Stimulated activated CD8-positive, alpha-beta memory T cell treated with anti-CD3 and anti-CD28 coated beads, Interleukin-4, amount 100 ng/mL, for 1 hour (primary cell): ENCODE results near the gene CDPF1.
"Not testable (repeated sequence)": the region's sequence is repeated elsewhere in the genome, so short reads cannot be mapped to it uniquely, and the experiment has no call there.

Source experiments
- DNase-seq, 2 donors: peaks; one replicate each; pipeline ENCODE4 v3.0.0-alpha.2; 2020; ENCODE audit warnings: low read depth in 2 of 2, low spot score in 1 of 2

The CDPF1 gene

DNA sequence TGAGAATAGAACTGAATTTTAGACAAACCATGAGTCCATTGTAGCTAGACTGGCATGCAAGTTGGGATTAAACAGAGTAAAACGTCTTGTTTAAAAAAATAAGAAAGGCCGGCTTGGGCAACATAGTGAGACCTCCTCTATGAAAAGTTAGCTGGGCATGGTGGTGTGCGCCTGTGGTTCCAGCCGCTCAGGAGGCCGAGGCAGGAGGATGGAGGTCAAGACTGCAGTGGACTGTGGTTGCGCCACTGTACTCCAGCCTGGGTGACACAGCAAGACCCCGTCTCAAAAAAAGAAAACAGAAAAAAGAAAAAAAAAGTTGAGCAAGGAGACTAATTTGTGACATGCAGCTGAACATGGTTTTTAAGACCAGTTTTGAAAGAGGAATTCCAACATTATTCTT is 23.5 kb downstream of the CDPF1 start:
- no peak for DNase-seq

DNA sequence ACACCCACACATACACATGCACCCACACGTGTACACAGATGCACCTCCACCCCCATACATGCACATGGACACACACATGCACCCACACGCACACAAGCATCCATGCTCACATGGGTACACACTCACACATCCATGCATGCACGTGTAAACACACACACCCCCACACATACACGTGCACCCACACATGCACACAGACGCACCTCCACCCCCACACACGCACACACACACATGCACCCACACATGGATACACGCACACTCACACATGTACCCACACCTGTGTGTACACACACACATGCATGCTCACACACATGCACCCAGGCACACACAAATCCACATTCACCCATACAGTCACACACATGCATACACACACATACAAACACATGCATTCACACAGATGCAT is 24.5 kb downstream of the CDPF1 start:
- no peak for DNase-seq

DNA sequence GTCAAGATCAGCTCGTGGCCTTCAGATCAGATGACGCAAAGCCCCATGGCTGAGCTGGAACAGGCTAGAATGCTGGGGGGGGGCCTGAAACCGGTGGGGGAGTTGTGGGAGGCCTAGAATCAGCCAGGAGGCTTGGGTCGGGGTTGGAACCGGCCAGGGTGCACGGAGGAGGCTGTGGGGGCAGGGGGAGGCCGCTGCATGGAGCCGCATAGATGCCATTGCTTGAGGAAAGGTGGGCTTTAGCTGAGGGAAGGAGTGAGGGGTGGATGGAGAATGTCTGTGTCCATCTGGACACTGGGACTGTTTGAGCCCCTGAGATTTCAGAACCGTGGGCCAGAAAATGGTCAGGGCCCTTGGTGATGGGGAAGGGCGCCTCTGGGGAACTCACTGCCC is 25.2 kb downstream of the CDPF1 start:
- DNase-seq = no peak

DNA sequence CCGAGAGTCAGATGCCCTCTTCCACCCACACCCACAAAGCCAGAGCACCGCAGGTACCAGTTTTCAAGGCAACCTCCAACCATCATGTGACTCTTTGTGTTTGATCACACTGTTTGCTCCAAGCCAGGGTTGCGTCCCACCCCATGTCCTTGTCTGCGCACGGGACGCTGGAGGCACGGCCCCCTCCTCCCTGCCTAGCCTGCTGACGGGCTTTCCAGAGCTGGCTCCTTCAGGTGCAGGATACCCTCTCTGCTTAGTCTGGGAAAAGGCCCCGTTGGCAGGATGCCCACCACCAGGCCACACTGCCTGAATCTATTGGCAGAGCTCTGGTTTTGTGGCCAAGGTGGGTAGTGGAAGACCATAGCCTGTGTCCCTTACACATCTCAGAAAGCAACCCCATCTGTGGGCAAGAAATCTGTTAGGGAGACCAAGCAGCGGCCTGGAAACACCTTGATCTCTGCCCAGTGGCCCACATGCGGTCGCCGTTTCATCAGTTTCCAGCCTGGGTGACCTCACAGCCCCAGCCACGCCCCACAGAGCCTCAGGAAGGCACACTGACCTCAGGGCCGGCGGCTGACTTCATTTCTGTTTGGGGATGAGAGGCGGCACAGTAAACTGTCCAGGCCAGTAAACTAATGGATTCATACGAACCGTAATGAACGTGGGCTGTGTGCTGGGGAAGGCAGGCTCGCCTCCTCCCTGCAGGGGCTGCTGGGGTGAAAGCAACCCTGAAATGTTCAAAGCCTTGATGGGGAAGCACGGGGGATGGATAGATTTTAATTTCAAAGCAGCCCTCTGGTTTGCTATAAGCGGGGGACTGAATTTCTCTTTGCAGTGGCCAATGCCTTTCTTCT is 25.8 kb downstream of the CDPF1 start:
- DNase-seq = no peak

DNA sequence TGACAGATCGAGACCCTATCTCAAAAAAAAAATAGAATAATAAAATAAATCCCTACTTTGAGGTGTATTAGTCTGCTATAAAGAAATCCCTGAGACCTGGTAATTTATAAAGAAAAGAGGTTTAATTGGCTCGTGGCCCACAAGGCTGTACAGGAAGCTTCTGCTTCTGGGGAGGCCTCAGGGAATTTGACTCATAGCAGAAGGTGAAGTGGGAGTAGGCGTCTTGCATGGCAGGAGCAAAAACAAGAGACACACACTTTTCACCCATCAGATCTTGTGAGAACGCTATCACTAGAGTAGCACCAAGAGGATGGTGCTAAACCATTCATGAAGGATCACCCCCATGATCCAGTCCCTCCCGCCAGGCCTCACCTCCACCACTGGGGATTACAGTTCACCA is 29.2 kb downstream of the CDPF1 start:
- no peak for DNase-seq

DNA sequence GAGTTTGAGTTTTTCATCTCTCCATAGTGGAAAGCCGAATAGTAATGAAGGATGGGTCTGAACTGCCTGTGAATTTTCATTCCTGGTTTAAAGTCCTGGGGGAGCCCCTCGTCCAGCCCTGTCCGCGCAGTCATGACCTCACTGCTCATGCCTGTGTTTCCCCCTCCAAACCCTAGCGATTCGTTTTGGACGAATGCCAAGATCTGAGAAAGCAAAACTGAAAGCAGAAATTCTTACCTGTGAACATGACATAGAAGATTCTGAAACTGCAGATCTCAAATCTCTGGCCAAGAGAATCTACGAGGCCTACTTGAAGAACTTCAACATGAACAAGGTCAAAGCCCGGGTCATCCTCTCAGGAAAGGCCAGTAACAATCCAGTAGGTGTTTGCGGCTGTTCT is 30.5 kb downstream of the CDPF1 start:
- no peak for DNase-seq

DNA sequence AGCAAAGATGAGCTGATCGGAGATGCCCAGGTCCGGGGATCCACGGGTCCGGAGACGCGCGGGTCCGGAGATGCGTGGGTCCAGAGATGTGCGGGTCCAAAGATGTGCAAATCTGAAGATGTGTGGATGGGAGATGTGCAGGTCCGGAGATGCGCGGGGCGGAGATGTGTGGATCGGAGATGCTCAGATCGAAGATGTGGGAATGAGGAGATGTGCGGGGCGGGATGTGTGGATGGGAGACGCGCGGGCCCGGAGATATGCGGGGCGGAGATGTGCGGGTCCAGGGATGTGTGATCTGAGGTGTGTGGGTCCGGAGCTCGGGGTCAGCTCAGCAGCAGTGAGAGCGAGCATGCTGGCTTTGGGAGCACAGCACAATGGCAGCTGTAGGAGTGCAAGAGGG is 35.5 kb downstream of the CDPF1 start:
- DNase-seq = no peak

DNA sequence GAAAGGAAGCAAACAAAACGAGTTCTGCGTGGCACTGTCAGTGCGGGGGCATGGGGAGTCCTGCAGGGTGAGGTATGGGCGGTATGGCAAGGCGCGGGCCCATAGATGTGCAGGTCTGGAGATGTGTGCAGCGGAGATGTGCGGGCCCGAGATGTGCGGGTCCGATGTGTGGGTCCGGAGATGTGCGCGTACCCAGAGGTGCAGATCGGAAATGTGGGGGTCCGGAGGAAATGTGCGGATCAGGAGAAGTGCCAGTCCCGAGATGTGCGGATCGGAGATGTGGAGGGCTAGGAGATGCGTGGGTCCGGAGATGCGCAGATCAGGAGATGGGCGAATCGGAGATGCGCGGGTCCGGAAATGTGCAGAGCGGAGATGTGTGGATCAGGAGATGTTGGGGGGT is 35.9 kb downstream of the CDPF1 start:
- DNase-seq = no peak

DNA sequence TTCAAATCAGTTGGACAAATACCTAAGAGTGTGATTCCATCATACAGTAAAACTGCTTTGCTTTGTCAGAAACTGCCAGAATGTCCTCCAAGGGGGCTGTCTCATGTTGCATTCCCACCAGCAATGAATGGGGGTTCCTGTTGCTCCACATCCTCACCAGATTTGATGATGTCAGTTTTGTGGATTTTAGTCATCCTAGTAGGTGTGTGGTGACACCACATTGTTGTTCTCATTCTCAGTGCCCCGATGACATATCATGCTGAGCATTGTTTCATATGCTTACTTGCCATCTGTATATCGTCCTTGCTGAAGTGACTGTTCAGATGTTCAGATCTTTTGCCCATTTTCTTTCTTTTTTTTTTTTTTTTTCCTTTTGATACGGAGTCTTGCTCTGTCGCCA is 37.0 kb downstream of the CDPF1 start:
- no peak for DNase-seq

DNA sequence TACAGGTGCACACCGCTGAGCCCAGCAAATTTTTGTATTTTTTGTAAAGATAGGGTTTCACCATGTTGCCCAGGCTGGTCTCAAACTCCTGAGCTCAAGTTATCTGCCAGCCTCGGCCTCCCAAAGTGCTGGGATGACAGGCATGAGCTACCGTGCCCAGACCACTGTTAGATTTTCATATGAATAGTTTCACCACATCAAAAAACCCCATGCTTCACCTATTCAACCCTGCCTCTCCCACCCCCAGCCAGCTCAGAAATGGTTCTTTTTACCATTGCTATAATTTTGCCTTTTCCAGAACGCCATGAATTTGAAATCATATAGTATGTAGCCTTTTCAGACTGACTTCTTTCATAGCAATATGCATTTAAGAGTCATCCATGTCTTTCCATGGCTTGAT is 37.9 kb downstream of the CDPF1 start:
- no peak for DNase-seq

DNA sequence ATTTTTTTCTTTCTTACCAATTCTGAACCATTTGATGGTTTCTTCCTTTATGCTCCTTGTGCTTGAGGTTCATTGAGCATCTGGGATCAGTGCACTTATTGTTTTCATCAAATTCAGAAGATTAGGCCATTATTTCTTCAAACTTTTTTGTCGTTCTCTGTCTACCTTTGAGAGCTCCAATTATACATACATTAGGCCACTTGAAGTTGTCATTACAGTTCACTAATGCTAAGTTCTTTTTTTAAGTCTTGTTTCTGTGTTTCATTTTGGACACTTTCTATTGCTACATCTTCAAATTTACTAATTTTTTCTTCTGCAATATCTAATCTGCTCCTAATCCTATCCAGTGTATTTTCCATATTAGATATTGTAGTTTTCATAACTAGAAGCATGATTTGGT is 40.8 kb downstream of the CDPF1 start:
- no peak for DNase-seq

DNA sequence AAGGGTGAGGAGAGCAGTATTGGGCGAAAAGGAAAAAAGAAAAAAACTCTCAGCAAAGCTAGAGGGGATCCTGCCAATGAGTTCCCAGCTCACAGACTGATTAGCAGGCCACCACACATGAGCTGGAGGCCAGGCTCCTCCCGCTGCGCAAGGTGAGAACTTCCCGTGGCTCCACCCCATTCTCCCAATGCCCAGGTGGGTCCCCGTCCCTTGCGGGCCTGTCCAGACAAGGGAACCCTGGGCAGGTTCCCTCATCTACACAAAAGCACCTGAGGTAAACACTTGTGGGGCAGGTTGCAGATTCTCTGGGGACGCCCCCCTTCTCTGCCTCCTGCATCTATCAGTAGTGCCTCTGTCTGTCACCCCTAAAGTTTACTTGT is 46.5 kb downstream of the CDPF1 start:
- no peak for DNase-seq

DNA sequence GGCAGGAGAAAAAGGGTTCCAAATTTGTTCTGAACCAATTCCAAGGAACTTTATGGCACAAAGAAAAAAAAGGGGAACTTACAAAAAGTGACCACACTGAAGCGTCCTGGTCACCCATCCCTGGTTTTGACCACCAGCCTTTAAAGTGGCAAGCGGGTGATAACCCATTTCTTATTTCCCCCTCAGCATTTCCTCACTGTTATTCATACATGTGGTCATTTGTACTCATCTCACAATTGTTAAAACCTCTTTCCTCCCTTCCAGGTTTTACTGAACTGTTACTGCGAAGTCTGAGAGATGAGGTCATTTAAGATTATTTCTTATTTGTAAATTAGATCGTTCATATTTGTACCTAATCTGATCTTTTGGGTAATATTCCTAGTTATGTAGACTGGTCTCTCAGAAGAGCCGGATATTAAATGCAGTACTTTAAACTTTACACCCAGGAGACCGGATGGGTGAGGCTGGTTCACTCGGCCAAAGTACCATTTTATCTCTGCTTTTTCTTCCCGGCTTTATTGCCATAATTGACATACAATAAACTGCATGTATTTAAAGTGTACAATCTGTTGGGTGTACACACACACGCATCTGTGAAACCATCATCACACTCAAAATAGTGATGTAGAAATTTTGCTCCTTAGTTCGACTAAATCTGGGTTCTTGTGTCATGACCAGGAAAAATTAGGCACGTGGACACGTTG is 47.0 kb downstream of the CDPF1 start:
- DNase-seq = no peak

DNA sequence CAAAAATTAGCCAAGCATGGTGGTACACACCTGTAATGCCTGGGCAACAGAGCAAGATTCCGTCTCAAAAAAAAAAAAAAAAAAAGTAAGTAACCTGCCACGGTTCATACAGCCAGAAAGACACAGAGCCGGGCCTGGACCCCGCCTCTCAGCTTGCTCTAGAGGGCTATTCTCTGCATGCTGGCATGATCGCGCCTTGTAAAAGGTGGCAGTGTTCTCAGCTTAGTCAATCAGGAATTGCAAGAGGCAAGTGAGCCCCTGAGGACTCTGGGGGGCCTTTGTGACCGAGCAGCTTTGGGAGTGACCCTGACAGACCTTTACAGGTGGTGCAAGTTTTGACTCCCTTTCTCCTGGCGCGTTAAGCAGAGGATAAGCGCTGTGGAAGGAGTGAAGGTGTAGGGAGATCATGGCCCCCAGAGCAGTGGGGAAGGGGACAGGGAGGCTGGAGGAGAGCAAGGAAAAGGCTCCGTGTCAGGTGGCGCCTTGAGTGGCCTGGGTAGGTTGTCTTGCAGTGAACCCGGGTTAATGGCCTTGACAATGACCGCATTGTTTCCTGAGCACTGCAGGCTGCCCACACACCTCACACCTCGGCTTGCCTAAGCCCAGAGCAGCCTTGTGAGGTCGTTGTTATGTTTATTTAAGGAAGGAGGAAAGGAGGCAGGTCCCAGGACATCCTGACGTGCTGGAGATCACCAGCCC is 48.9 kb downstream of the CDPF1 start:
- no peak for DNase-seq

DNA sequence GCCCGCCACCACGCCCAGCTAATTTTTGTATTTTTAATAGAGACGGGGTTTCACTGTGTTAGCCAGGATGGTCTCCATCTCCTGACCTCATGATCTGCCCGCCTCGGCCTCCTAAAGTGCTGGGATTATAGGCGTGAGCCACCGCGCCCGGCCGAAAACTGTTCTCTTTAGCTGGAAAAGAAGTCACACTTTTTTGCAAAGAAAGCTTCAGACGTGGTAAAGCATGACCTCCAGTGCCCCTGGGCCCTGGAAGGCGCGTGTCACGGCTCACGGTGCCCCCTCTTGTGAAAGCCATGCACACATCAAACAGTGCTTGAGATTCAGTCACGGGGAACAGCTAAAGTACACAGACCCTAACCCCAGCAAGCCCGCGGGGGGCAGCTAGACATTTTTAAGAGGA is 51.3 kb downstream of the CDPF1 start:
- DNase-seq = not testable (repeated sequence)

DNA sequence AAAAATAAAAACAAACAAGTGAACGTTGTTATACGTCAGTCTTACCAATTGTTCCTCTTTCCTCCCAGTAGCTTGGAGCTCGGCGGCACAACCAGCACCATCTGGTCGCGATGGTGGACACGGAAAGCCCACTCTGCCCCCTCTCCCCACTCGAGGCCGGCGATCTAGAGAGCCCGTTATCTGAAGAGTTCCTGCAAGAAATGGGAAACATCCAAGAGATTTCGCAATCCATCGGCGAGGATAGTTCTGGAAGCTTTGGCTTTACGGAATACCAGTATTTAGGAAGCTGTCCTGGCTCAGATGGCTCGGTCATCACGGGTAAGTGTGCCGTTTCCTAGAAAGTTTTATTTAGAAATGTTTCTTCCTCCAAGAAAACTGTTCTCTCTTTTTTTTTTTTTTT is 51.8 kb downstream of the CDPF1 start:
- DNase-seq = no peak

DNA sequence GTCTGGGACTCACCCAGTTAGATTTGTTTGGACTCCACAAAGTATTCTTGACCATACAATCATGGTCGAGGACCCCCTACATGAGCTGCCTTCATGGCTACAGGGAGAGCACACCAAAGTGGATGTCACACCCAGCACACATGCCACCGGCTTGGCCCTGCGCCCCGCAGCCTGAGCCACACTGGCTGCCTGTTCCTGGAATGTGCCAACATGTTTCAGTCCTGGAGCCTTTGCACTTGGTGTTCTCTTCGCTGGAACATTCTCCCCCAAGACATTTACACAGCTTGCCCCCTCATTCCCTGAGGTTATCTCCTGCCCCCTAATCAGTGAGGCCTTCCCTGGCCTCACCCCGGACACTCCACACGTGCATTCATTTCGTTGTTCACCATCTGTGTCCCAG is 53.8 kb downstream of the CDPF1 start:
- no peak for DNase-seq

DNA sequence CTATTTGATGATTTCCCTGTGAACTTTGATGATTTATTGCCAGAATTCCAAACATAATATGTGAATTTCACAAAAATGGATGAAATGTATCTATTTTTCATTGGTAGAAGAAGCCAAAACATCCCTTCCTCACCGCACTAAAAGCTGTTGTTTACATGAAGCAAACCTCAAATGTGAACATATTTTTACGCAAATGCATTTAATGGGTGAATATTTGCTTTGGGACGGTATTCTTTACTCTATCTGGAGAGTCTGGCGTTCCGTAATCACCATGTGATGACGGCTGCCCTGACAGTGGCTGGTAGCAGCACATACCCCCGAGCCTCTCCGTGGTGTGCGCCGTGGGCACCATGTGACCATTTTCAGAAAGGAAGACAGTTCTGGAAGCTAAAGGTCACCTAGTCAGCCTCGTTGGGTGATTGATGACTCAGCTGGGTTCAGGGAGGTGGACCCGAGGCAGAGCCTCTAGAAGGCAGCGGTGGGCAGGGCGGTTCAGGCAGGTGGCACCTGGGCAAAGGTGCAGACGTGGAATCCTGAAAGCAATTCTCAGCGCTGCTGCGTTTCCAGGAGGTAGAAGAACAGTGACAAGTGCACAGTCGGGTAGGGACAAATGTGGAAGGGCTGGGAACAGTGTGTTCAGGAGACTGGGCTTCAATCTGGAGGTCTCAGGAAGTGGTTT is 54.5 kb downstream of the CDPF1 start:
- DNase-seq = no peak
